Stromal cell of bone marrow (primary cell): ENCODE data around the gene ZNF100.
"Not testable (repeated sequence)": the region's sequence is repeated elsewhere in the genome, so short reads cannot be mapped to it uniquely, and the experiment has no call there.

Source experiments
- DNase-seq: peaks from one replicate; pipeline ENCODE4 v3.0.0-alpha.2; 2012; ENCODE audit warnings: low read depth

Gene ZNF100

GRCh38 chr19:21704320-21704719 is 63.1 kb downstream of the ZNF100 start:
- DNase-seq: no peak

GRCh38 chr19:21699197-21699596 is 68.2 kb downstream of the ZNF100 start:
- DNase-seq: no peak

- no peak for DNase-seq
Observed at GRCh38 chr19:21698215-21698614, 69.2 kb downstream of the ZNF100 start.

GRCh38 chr19:21697698-21698097 is 69.7 kb downstream of the ZNF100 start:
- no peak for DNase-seq

- DNase-seq: no peak
Observed at GRCh38 chr19:21694171-21694906, 73.0 kb downstream of the ZNF100 start.

GRCh38 chr19:21693399-21693798 is 74.0 kb downstream of the ZNF100 start:
- DNase-seq: no peak

- no peak for DNase-seq
Observed at GRCh38 chr19:21691661-21692060, 75.7 kb downstream of the ZNF100 start.

GRCh38 chr19:21688464-21688863 is 78.9 kb downstream of the ZNF100 start:
- DNase-seq: no peak

GRCh38 chr19:21680671-21681070 is 86.7 kb downstream of the ZNF100 start:
- no peak for DNase-seq

- DNase-seq: no peak
Observed at GRCh38 chr19:21680026-21680425, 87.4 kb downstream of the ZNF100 start.

GRCh38 chr19:21677696-21678418 is 89.5 kb downstream of the ZNF100 start:
- DNase-seq: no peak

- DNase-seq: no peak
Observed at GRCh38 chr19:21674454-21674853, 92.9 kb downstream of the ZNF100 start.

GRCh38 chr19:21673479-21673878 is 93.9 kb downstream of the ZNF100 start:
- not testable (repeated sequence) for DNase-seq
